Parietal lobe (tissue), 1 donor: Measurements from ENCODE around the gene TTC7B. TPM values are rescaled to one million over a fixed set of nuclear protein-coding genes. Genes with fewer than 3 reads are reported as not detected.

Source experiments
- total RNA-seq: library from RNA; depleted of rRNA; stranded (reverse); fragments of >200 nt; gene quantifications from one replicate; pipeline ENCODE4 v1.2.3, GENCODE V29; 2014

The TTC7B gene, protein sequence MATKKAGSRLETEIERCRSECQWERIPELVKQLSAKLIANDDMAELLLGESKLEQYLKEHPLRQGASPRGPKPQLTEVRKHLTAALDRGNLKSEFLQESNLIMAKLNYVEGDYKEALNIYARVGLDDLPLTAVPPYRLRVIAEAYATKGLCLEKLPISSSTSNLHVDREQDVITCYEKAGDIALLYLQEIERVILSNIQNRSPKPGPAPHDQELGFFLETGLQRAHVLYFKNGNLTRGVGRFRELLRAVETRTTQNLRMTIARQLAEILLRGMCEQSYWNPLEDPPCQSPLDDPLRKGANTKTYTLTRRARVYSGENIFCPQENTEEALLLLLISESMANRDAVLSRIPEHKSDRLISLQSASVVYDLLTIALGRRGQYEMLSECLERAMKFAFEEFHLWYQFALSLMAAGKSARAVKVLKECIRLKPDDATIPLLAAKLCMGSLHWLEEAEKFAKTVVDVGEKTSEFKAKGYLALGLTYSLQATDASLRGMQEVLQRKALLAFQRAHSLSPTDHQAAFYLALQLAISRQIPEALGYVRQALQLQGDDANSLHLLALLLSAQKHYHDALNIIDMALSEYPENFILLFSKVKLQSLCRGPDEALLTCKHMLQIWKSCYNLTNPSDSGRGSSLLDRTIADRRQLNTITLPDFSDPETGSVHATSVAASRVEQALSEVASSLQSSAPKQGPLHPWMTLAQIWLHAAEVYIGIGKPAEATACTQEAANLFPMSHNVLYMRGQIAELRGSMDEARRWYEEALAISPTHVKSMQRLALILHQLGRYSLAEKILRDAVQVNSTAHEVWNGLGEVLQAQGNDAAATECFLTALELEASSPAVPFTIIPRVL
- 39.1 TPM for total RNA-seq

DNA sequence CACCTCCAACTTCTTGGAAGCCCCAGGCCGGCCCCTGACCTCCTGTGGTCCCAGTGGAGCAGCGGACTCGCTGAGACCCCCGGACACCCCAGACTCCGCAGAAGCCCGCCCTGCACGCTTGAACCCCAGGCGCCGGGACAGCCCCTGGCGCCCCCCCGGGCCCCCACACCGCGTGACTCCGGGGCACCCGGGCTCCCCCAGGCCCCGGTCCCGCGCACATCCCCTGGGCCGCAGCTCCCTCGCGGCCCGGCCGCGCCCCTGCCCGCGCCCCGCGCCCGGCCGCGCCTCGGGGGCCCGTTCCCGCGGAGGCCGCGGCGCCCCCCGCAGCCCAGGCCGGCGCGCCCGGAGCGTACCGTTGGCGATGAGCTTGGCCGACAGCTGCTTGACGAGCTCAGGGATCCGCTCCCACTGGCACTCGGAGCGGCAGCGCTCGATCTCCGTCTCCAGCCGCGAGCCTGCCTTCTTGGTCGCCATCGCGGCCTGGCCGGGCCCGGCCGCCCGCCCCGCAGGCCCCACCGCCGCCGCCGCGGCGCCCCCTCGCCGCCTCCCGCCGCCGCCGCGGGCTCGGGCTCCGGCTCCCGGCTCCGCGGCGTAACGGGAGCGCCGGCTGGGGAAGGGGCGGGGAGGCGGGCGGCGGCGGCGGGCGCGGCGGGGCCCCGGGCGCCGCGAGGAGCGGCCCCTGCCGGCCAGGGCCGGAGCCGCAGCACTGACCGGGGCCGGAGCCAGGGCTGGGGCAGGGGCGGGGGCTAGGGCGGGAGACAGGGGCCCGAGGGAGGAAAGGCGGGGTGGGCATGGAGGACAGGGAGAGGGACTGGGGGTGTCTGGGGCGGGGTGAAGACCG is at the start of gene TTC7B:
TTC7B (minus strand) TSS at position 609 of the 841 bp plus-strand sequence; CDS start at position 474, 135 bp downstream.

Other genes starting within 250 kb of the TTC7B start
- 17.2 TPM for gene RPS6KA5, start 244.2 kb upstream of the TTC7B start, total RNA-seq